Occipital lobe (tissue), 2 donors: Measurements from ENCODE around the gene C6orf89. TPM values are rescaled to one million over a fixed set of nuclear protein-coding genes. Genes with fewer than 3 reads are reported as not detected.

Experiments
- DNase-seq: peaks from one replicate; lab custom pipeline; 2025; lab: John Stamatoyannopoulos, UW
- total RNA-seq: library from RNA; depleted of rRNA; stranded (reverse); fragments of >200 nt; gene quantifications from one replicate; pipeline ENCODE4 v1.2.3, GENCODE V29; 2014

The C6orf89 gene, protein sequence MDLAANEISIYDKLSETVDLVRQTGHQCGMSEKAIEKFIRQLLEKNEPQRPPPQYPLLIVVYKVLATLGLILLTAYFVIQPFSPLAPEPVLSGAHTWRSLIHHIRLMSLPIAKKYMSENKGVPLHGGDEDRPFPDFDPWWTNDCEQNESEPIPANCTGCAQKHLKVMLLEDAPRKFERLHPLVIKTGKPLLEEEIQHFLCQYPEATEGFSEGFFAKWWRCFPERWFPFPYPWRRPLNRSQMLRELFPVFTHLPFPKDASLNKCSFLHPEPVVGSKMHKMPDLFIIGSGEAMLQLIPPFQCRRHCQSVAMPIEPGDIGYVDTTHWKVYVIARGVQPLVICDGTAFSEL
- 36.2 TPM for total RNA-seq

- peak; percentile 95 for DNase-seq
Measured at GRCh38 chr6:36885461-36886401, at the start of gene C6orf89. C6orf89 (plus strand) TSS chr6:36885952; CDS start chr6:36899445, 13,493 bp downstream.

DNA sequence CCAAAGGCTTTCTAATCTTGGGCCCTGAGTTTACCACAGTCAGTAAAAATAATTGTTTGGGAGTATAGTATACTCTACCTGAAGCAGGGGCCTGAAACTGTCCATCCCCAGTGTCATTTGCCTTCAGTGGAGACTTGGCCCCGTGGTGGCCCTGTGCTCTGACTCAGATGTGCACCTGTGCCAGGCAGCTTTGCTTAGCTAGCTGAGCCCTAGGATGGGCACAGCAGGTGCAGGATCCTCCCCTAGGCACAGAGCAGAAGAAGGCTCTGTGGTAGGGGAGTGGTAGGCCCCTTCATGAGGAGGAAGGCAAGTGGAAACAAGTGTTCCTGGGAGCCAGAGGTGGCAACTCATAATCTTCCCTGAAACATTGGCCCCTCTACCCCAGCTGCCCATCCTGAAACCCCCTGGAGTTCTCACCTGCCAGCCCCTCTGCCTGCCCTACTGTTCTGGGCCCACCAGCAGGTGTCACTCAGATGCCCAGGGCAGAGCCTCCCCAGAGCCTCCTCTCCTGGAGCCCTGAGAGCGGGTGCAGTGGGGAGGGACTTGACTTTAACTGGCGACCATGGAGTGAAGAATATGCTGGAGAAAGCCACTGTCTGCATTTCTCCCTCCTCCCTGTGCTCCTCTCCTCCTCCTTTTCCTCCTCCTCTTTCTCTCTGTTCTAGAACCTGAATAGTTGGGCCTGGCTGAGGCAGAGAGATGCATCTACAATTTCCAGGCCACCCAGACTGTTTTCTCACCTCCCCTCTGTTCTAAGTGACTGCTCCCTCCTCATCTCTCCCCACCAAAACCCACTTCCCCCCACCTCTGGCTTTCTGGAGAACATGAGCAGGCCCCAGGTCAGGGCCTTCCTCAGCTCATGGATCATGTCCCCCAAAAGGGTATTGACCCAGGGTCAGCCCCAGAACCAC lies 49.4 kb upstream of the C6orf89 start:
- DNase-seq: no peak

- no peak for DNase-seq
Measured at GRCh38 chr6:36837022-36837339, 48.8 kb upstream of the C6orf89 start.

DNA sequence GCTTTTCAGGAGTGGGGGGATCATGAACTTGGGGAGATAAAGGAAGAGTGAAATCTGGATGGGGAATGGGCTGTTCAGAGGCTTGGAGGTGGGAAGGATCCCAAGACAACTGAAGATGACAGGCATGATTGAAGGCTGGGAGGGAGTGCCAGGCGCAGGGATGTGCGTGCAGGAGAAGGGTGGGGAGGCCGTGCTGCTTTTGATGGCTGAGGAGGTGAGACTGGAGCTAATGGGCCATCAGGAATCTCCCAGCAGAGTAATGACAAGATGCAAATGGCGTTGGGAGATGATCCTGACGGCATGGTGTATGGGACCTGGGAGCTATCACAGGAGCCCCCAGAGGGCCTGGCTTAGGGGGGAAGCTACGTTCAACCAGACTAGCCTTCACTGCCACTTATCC lies 48.1 kb upstream of the C6orf89 start:
- DNase-seq: no peak

DNA sequence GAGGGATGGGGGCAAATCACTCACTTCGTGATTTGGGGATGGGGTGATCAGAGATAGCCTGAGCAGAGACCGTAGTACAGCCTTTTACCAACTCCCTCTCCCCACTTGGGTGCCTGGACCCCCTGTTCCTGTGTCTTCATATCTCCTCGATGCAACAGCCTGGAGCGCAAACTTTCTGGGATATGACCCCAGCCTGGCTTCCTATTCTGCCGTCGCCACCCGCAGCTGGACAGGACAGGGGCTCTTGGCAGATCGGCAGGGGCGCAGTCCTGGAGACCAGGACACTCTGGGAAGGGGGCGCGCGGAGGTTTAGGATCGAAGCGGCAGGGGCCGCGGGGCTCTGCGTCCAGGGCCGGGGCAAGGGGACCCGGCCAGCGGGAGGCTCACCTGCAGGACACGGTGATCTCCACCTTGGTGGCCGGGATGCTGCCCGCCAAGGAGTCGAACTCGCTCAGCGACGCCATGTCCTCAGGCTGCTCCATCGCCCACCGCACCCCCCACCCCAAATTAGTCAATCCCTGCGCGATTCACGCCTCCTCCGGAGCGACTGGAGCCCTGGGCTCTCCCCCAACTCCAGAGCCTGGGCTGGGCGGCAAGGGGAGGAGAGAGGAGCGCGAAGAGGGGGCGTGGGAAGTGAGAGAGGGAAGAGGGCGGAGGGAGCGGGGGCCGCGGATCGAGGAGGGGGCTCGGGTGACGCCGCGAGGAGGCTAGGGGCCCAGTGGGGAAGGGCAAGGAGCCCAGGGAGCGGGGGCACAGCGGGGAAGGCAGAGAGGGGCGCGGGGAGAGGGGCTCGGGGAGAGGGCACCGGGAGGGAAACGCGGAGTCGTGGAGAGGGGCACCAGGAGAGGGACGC lies 46.6 kb upstream of the C6orf89 start, which contains the start of gene CPNE5:
Gene CPNE5, minus strand, starts transcription at position 549 of the 853 bp plus-strand sequence. Its CDS starts 67 bp downstream, at position 482.
- DNase-seq: no peak

GRCh38 chr6:36839749-36840431 lies 45.9 kb upstream of the C6orf89 start:
- peak; percentile 26 for DNase-seq

DNA sequence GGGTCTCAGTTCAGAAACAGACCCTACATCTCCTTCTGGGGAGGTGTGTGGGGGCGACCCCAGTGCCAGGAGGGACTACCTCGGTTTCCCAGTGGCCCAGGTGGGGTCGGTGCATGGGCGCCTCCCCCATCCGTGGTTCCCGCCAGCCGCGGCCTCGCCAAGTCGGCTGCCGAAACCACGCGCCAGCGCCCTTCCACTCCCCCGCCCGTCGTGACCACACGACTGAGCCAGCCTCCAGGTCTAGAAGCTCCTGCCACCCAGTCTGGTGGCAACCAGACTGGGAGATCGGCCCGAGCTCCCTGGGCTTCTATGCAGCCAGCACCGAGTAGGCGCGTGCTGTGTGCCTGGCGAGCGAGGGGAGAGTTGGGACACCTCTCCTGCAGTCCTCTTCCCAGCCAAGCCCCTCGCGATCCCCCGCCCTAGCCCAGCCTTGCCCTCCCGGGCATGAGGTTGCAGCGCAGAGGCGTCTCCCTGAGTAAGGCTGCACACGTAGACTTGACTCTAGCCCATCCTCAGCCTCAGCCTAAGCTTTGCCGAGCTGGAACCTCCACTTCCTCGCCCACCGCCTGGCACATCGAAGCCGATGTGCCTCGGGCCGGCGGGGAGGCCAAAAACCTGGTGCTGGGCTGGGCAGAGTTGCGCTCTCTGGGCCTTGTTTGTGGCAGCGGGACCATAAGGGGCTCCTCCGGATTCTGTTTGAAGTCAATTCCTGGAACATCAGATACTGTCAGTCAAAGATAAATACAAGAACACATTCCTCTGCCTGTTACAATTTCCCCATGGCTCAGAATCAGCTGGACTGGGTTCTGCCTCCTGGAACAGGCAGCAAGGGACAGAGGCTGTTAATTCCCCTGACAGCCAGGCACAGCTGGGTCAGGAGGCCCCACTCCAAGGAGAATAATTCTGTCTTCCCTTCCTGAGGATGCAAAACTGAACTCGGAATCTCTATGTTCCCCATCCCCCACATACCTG lies 45.0 kb upstream of the C6orf89 start:
- DNase-seq: no peak

DNA sequence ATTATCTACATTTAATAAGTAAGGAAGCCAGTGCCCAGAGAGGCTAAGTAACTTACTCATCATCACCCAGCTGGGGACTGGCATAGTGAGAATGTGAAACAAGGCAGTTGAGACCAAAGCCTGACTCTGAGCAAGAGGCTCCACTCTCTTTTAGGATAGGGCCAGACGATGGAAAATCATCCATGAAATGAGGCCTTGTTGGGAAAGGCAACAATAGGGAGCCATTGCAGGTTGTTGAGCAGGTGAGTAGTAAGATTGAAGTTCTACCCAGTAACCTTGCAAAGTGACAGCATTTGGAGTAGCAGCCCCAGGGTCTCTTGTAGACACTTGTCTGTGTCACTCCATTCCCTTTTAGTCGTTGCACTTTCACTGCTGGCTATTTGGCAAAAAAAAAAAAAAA lies 44.0 kb upstream of the C6orf89 start:
- no peak for DNase-seq

GRCh38 chr6:36843170-36843569 lies 42.6 kb upstream of the C6orf89 start:
- DNase-seq: no peak

GRCh38 chr6:36844232-36845170 lies 41.3 kb upstream of the C6orf89 start:
- no peak for DNase-seq

- no peak for DNase-seq
Measured at GRCh38 chr6:36845233-36845632, 40.5 kb upstream of the C6orf89 start.

DNA sequence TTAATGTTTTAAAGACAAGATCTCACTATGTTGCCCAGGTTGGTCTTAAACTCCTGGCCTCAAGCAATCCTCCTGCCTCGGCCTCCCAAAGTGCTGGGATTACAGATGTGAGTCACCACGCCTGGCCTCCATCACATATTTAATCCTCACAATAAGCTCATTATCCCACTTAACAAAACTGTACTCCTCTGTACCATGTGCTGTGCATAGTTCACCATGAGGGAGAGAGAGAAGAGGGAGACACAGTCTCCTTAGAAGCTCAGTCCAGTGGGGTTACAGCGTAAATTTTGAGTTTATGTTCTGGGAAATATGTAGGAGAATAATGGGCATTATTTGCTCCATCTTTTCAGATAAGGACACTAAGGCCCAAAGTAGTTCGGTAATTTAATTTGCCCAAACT lies 38.6 kb upstream of the C6orf89 start:
- no peak for DNase-seq

GRCh38 chr6:36847991-36848390 lies 37.8 kb upstream of the C6orf89 start:
- no peak for DNase-seq

- no peak for DNase-seq
Measured at GRCh38 chr6:36848658-36849441, 36.9 kb upstream of the C6orf89 start.

GRCh38 chr6:36850021-36850420 lies 35.7 kb upstream of the C6orf89 start:
- DNase-seq: no peak

GRCh38 chr6:36851149-36851614 lies 34.6 kb upstream of the C6orf89 start:
- peak; percentile 53 for DNase-seq

DNA sequence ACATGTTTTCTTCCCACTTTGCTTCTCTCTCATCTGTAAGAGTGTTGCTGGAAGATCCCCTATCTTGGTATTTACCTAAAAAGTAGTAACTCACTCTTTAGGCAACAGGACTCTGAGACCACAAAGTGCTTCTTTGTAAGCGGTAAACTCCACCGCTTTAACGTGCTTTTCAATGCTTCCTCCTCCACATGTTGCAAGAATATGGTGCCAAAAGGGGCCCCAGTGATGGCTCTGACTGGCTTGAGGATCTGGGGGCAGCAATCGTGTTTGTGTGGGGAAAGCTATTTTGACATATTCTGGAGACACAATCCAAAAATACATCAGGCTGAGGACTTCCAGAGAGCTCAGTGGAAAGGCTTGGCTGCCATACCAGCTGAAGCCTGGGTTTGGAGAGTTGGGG lies 34.1 kb upstream of the C6orf89 start:
- no peak for DNase-seq
